GM12878 (cell line): ENCODE data around the gene FAM117B. TPM values are rescaled to one million over a fixed set of nuclear protein-coding genes. Genes with fewer than 3 reads are reported as not detected.

ENCODE experiments used
- BMI1 ChIP-seq: fragments of 450-650 bp; IDR thresholded peaks from 2 replicates; pipeline ENCODE4 v1.6.1; 2016; ENCODE audit warnings: mild to moderate bottlenecking, moderate library complexity, borderline replicate concordance
- CHD4 ChIP-seq: fragments of 200-600 bp; sonication (generic); IDR thresholded peaks from 2 replicates; pipeline ENCODE4 v1.6.1; 2016; ENCODE audit warnings: mild to moderate bottlenecking
- DPF2 ChIP-seq: fragments of 450-650 bp; IDR thresholded peaks from 2 replicates; pipeline ENCODE4 v1.6.1; 2017; ENCODE audit warnings: mild to moderate bottlenecking
- EP300 ChIP-seq, 2 experiments: fragments of 150-350 bp in 1 of 2; IDR thresholded peaks; 2 replicates each; pipeline ENCODE4 v1.6.1; 2011 to 2012; ENCODE audit warnings: low read depth in 2 of 2, low read length in 2 of 2, borderline replicate concordance in 1 of 2, improper control_type of control experiment in 1 of 2, inconsistent platforms in 1 of 2; ENCODE audit not compliant: control insufficient read depth in 1 of 2
- ETV6 ChIP-seq, 2 experiments: fragments of 450-650 bp in 1 of 2; IDR thresholded peaks in 1 of 2; conservative IDR thresholded peaks in 1 of 2; 2 replicates each; pipeline ENCODE4 v1.6.1; 2014; ENCODE audit warnings: antibody characterized with exemption in 1 of 2, borderline replicate concordance in 1 of 2, low read depth in 1 of 2, mild to moderate bottlenecking in 1 of 2, moderate library complexity in 1 of 2
- JUNB ChIP-seq: IDR thresholded peaks from 2 replicates; pipeline ENCODE4 v1.6.1; 2016; ENCODE audit warnings: antibody characterized with exemption, mild to moderate bottlenecking
- JUND ChIP-seq: IDR thresholded peaks from 2 replicates; pipeline ENCODE4 v1.6.1; 2012; ENCODE audit warnings: low read depth, mild to moderate bottlenecking, low read length, improper control_type of control experiment, moderate library complexity
- MTA2 ChIP-seq: fragments of 450-650 bp; IDR thresholded peaks from 2 replicates; pipeline ENCODE4 v1.6.1; 2016; ENCODE audit warnings: low read depth, mild to moderate bottlenecking, moderate library complexity
- NFIC ChIP-seq: IDR thresholded peaks from 2 replicates; pipeline ENCODE4 v1.6.1; 2012; ENCODE audit warnings: low read depth, mild to moderate bottlenecking, inconsistent platforms, low read length, moderate library complexity
- NR2C2 ChIP-seq: IDR thresholded peaks from 2 replicates; pipeline ENCODE4 v1.6.1; 2011; ENCODE audit warnings: borderline replicate concordance, low read depth; ENCODE audit not compliant: control insufficient read depth, insufficient read length
- SREBF1 ChIP-seq: IDR thresholded peaks from 2 replicates; pipeline ENCODE4 v1.6.1; 2012; ENCODE audit warnings: mild to moderate bottlenecking, low read length
- STAT1 ChIP-seq: fragments of 450-650 bp; conservative IDR thresholded peaks from 2 replicates; pipeline ENCODE4 v1.6.1; 2014; ENCODE audit warnings: antibody characterized with exemption, mild to moderate bottlenecking
- ZSCAN29 ChIP-seq: fragments of 450-650 bp; IDR thresholded peaks from 2 replicates; pipeline ENCODE4 v1.6.1; 2017; ENCODE audit warnings: mild to moderate bottlenecking, moderate library complexity
- polyA plus RNA-seq, 11 experiments: library from polyadenylated mRNA; depleted of rRNA in 4 of 11; unstranded in 6 of 11; stranded (reverse) in 5 of 11; fragments of >200 nt; fragmentation: Nextera tagmentation in 4 of 11; fragmentation: Illumina TruSeq in 1 of 11; extraction: Ambion mirVana in 4 of 11; extraction: Trizol in 1 of 11; gene quantifications; 1 replicate in 1 of 11; 2 replicates in 10 of 11; pipeline versions ENCODE4 v1.2.1 to v1.2.3, GENCODE V29; 2011 to 2016; ENCODE audit warnings: inconsistent platforms in 2 of 11, missing spikeins in 2 of 11, low read depth in 1 of 11
- total RNA-seq, 4 experiments: library from RNA; depleted of rRNA in 3 of 4; stranded (reverse); fragments of >200 nt in 3 of 4; fragmentation: Illumina TruSeq in 1 of 4; extraction: Trizol in 1 of 4; gene quantifications; 2 replicates each; pipeline versions ENCODE4 v1.2.1 to v1.2.3, GENCODE V29; 2013 to 2021
- TF ChIP-seq, protein P1 (sequence below): fragments of 450-650 bp; IDR thresholded peaks from 2 replicates; pipeline ENCODE4 v1.6.1; 2018; ENCODE audit warnings: borderline replicate concordance, mild to moderate bottlenecking; ENCODE audit not compliant: partially characterized antibody
- TF ChIP-seq, protein P2 (sequence below): IDR thresholded peaks from 2 replicates; pipeline ENCODE4 v1.6.1; 2012; ENCODE audit warnings: low read length, inconsistent platforms
- TF ChIP-seq, protein P3 (sequence below): IDR thresholded peaks from 2 replicates; pipeline ENCODE4 v1.6.1; 2012; ENCODE audit warnings: low read depth, low read length, improper control_type of control experiment
- TF ChIP-seq, protein P4 (sequence below): fragments of 450-650 bp; IDR thresholded peaks from 2 replicates; pipeline ENCODE4 v1.6.1; 2017; ENCODE audit warnings: mild to moderate bottlenecking, moderate library complexity
- TF ChIP-seq, protein P5 (sequence below): fragments of 450-650 bp; IDR thresholded peaks from 2 replicates; pipeline ENCODE4 v1.6.1; 2017; ENCODE audit warnings: antibody characterized with exemption, mild to moderate bottlenecking, moderate library complexity

FAM117B gene
- total and polyA plus RNA-seq, 10 of the 15 experiments (the other 5 are each of a cell fraction or from before 2014, with no cell fraction given), result 1.6 to 7.6 (median 4.2) TPM

DNA sequence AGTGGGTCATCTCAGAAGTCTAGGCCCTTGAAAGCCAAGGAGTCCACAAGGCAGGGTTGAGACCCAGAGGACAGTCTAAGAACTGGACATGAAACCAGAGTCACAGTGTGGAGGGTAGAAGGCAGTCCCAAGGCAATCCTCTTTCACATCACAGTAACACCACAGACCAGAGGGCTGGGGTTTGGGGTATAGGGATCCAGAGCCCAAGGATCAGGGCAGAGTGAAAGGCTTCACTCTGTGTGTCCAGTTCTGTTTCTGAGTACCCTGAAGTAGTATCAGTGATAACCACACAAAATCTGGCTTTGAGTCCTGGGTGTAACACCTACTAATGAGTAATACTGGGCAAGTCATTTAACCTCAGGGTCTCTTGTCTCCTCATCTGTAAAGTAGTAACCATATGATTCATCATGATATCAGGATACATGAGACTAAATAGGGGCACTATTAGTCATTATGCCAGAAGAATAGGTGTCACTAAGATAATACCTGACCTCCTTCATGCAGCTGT, 145.8 kb downstream of the FAM117B start (continued):
- TF ChIP-seq SREBF1, result peak; percentile 44; the same call in 1 of the 2 replicates
- TF ChIP-seq, protein P1, sequence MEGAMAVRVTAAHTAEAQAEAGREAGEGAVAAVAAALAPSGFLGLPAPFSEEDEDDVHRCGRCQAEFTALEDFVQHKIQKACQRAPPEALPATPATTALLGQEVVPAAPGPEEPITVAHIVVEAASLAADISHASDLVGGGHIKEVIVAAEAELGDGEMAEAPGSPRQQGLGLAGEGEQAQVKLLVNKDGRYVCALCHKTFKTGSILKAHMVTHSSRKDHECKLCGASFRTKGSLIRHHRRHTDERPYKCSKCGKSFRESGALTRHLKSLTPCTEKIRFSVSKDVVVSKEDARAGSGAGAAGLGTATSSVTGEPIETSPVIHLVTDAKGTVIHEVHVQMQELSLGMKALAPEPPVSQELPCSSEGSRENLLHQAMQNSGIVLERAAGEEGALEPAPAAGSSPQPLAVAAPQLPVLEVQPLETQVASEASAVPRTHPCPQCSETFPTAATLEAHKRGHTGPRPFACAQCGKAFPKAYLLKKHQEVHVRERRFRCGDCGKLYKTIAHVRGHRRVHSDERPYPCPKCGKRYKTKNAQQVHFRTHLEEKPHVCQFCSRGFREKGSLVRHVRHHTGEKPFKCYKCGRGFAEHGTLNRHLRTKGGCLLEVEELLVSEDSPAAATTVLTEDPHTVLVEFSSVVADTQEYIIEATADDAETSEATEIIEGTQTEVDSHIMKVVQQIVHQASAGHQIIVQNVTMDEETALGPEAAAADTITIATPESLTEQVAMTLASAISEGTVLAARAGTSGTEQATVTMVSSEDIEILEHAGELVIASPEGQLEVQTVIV, result no peak
- peak; percentile 93 for TF ChIP-seq NFIC
- TF ChIP-seq ETV6 (conservative IDR thresholded peaks at IDR 0.05 in 1 of 2, IDR thresholded peaks at IDR 0.05 in 1 of 2; ENCODE audit: borderline replicate concordance in 1 of 2, low read depth in 1 of 2), result no peak; a peak in 1 of 4 replicates
- peak; percentile 56; the same call in 1 of the 2 replicates for TF ChIP-seq DPF2
- peak; percentile 66 for TF ChIP-seq MTA2
- TF ChIP-seq ZSCAN29, result no peak
- TF ChIP-seq JUNB, result peak; percentile 99
- TF ChIP-seq STAT1, result no peak
- no peak for TF ChIP-seq NR2C2
- TF ChIP-seq CHD4, result no peak
- 0 out of 2 replicates have a peak, but pooled peaks have one; percentile 8 for TF ChIP-seq JUND
- TF ChIP-seq, protein P2, sequence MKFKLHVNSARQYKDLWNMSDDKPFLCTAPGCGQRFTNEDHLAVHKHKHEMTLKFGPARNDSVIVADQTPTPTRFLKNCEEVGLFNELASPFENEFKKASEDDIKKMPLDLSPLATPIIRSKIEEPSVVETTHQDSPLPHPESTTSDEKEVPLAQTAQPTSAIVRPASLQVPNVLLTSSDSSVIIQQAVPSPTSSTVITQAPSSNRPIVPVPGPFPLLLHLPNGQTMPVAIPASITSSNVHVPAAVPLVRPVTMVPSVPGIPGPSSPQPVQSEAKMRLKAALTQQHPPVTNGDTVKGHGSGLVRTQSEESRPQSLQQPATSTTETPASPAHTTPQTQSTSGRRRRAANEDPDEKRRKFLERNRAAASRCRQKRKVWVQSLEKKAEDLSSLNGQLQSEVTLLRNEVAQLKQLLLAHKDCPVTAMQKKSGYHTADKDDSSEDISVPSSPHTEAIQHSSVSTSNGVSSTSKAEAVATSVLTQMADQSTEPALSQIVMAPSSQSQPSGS, result peak; percentile 92
- TF ChIP-seq, protein P3, sequence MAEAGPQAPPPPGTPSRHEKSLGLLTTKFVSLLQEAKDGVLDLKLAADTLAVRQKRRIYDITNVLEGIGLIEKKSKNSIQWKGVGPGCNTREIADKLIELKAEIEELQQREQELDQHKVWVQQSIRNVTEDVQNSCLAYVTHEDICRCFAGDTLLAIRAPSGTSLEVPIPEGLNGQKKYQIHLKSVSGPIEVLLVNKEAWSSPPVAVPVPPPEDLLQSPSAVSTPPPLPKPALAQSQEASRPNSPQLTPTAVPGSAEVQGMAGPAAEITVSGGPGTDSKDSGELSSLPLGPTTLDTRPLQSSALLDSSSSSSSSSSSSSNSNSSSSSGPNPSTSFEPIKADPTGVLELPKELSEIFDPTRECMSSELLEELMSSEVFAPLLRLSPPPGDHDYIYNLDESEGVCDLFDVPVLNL, result no peak
- no peak for TF ChIP-seq BMI1
- TF ChIP-seq, protein P4, sequence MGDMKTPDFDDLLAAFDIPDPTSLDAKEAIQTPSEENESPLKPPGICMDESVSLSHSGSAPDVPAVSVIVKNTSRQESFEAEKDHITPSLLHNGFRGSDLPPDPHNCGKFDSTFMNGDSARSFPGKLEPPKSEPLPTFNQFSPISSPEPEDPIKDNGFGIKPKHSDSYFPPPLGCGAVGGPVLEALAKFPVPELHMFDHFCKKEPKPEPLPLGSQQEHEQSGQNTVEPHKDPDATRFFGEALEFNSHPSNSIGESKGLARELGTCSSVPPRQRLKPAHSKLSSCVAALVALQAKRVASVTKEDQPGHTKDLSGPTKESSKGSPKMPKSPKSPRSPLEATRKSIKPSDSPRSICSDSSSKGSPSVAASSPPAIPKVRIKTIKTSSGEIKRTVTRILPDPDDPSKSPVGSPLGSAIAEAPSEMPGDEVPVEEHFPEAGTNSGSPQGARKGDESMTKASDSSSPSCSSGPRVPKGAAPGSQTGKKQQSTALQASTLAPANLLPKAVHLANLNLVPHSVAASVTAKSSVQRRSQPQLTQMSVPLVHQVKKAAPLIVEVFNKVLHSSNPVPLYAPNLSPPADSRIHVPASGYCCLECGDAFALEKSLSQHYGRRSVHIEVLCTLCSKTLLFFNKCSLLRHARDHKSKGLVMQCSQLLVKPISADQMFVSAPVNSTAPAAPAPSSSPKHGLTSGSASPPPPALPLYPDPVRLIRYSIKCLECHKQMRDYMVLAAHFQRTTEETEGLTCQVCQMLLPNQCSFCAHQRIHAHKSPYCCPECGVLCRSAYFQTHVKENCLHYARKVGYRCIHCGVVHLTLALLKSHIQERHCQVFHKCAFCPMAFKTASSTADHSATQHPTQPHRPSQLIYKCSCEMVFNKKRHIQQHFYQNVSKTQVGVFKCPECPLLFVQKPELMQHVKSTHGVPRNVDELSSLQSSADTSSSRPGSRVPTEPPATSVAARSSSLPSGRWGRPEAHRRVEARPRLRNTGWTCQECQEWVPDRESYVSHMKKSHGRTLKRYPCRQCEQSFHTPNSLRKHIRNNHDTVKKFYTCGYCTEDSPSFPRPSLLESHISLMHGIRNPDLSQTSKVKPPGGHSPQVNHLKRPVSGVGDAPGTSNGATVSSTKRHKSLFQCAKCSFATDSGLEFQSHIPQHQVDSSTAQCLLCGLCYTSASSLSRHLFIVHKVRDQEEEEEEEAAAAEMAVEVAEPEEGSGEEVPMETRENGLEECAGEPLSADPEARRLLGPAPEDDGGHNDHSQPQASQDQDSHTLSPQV, result no peak
- TF ChIP-seq, protein P5, sequence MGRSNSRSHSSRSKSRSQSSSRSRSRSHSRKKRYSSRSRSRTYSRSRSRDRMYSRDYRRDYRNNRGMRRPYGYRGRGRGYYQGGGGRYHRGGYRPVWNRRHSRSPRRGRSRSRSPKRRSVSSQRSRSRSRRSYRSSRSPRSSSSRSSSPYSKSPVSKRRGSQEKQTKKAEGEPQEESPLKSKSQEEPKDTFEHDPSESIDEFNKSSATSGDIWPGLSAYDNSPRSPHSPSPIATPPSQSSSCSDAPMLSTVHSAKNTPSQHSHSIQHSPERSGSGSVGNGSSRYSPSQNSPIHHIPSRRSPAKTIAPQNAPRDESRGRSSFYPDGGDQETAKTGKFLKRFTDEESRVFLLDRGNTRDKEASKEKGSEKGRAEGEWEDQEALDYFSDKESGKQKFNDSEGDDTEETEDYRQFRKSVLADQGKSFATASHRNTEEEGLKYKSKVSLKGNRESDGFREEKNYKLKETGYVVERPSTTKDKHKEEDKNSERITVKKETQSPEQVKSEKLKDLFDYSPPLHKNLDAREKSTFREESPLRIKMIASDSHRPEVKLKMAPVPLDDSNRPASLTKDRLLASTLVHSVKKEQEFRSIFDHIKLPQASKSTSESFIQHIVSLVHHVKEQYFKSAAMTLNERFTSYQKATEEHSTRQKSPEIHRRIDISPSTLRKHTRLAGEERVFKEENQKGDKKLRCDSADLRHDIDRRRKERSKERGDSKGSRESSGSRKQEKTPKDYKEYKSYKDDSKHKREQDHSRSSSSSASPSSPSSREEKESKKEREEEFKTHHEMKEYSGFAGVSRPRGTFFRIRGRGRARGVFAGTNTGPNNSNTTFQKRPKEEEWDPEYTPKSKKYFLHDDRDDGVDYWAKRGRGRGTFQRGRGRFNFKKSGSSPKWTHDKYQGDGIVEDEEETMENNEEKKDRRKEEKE, result no peak
- TF ChIP-seq EP300 (IDR thresholded peaks at IDR 0.05; ENCODE audit: borderline replicate concordance in 1 of 2, control insufficient read depth in 1 of 2, low read depth in 2 of 2, low read length in 2 of 2), result peak; percentile 43 to 60; a peak in 2 of 4 replicates
